Left kidney (tissue), 2 donors: ENCODE data around the gene PSKH1. TPM values are rescaled to one million over a fixed set of nuclear protein-coding genes. Genes with fewer than 3 reads are reported as not detected.
"Not testable (repeated sequence)": the region's sequence is repeated elsewhere in the genome, so short reads cannot be mapped to it uniquely, and the experiment has no call there.

ENCODE experiments used
- DNase-seq: peaks from one replicate; pipeline ENCODE4 v3.0.0-alpha.2; 2013
- polyA plus RNA-seq: library from polyadenylated mRNA; unstranded; fragments of 120-200 nt; gene quantifications from one replicate; pipeline ENCODE4 v1.2.1, GENCODE V29; 2013; ENCODE audit not compliant: insufficient read length

The PSKH1 gene
- polyA plus RNA-seq, 1 donor, result 33.7 TPM

- no peak for DNase-seq
These were observed 7.5 kb upstream of the PSKH1 start for GRCh38 chr16:67885545-67885944.

GRCh38 chr16:67885976-67886375 is 7.1 kb upstream of the PSKH1 start:
- no peak for DNase-seq

- DNase-seq, result no peak
These were observed 6.7 kb upstream of the PSKH1 start for GRCh38 chr16:67886387-67886786.

- DNase-seq, result no peak
These were observed 4.7 kb upstream of the PSKH1 start for GRCh38 chr16:67888331-67888730.

GRCh38 chr16:67892375-67892774 is 679 bp upstream of the PSKH1 start:
- no peak for DNase-seq

GRCh38 chr16:67893743-67894399 is 817 bp downstream of the PSKH1 start:
- no peak for DNase-seq

- no peak for DNase-seq
These were observed 4.2 kb downstream of the PSKH1 start for GRCh38 chr16:67897231-67897630.

- DNase-seq, result no peak
These were observed 8.7 kb downstream of the PSKH1 start for GRCh38 chr16:67901734-67902133.

GRCh38 chr16:67902831-67903230 is 9.8 kb downstream of the PSKH1 start:
- no peak for DNase-seq

GRCh38 chr16:67907397-67908180 is 14.5 kb downstream of the PSKH1 start:
- no peak for DNase-seq

GRCh38 chr16:67909056-67909742 is 16.1 kb downstream of the PSKH1 start:
- no peak for DNase-seq

GRCh38 chr16:67910158-67910557 is 17.1 kb downstream of the PSKH1 start:
- no peak for DNase-seq

- no peak for DNase-seq
These were observed 21.9 kb downstream of the PSKH1 start for GRCh38 chr16:67914758-67915495.

GRCh38 chr16:67915496-67915769 is 22.4 kb downstream of the PSKH1 start:
- DNase-seq, result not testable (repeated sequence)

- no peak for DNase-seq
These were observed 23.0 kb downstream of the PSKH1 start for GRCh38 chr16:67915831-67916723.

GRCh38 chr16:67917140-67917851 is 24.2 kb downstream of the PSKH1 start:
- DNase-seq, result no peak

GRCh38 chr16:67917852-67918236 is 24.8 kb downstream of the PSKH1 start:
- DNase-seq, result no peak

- no peak for DNase-seq
These were observed 26.7 kb downstream of the PSKH1 start for GRCh38 chr16:67919622-67920221.

GRCh38 chr16:67922221-67922620 is 29.2 kb downstream of the PSKH1 start:
- DNase-seq, result no peak

GRCh38 chr16:67922740-67923139 is 29.7 kb downstream of the PSKH1 start:
- no peak for DNase-seq
